Measurements from ENCODE around the gene PADI1.

- TF ChIP-seq, protein P1, sequence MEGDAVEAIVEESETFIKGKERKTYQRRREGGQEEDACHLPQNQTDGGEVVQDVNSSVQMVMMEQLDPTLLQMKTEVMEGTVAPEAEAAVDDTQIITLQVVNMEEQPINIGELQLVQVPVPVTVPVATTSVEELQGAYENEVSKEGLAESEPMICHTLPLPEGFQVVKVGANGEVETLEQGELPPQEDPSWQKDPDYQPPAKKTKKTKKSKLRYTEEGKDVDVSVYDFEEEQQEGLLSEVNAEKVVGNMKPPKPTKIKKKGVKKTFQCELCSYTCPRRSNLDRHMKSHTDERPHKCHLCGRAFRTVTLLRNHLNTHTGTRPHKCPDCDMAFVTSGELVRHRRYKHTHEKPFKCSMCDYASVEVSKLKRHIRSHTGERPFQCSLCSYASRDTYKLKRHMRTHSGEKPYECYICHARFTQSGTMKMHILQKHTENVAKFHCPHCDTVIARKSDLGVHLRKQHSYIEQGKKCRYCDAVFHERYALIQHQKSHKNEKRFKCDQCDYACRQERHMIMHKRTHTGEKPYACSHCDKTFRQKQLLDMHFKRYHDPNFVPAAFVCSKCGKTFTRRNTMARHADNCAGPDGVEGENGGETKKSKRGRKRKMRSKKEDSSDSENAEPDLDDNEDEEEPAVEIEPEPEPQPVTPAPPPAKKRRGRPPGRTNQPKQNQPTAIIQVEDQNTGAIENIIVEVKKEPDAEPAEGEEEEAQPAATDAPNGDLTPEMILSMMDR (IDR thresholded peaks at IDR 0.05), result no peak
- no peak for TF ChIP-seq POLR2A (IDR thresholded peaks at IDR 0.05)
These were observed 67.7 kb downstream of the PADI1 start for GRCh38 chr1:17272646-17273045.
